Endothelial cell of umbilical vein (primary cell): Measurements from ENCODE around the gene CTF1. TPM values are rescaled to one million over a fixed set of nuclear protein-coding genes. Genes with fewer than 3 reads are reported as not detected.

ENCODE experiments used
- BruUV-seq: library from RNA; stranded (reverse); fragments of 400-500 nt; replicated peaks from 2 replicates; lab custom pipeline; 2021; lab: Mats Ljungman, UMichigan
- CTCF ChIA-PET: fragments of 300-600, 350-600 bp; sonication (Branson Sonifier 250); formaldehyde crosslinking; loops from one replicate; lab custom pipeline; 2021; ENCODE audit warnings: antibody characterized with exemption, inconsistent platforms; lab: Charles Lee
- POLR2A ChIA-PET: fragments of 300-600, 350-600 bp; sonication (Branson Sonifier 250); formaldehyde crosslinking; loops from one replicate; lab custom pipeline; 2021; ENCODE audit warnings: antibody characterized with exemption, inconsistent platforms; lab: Charles Lee
- DNase-seq: peaks from one replicate; pipeline ENCODE4 v3.0.0-alpha.2; 2011; ENCODE audit warnings: low read depth, low spot score
- FAIRE-seq: peaks from 2 replicates; lab custom pipeline; 2011; peaks lifted over from hg19 to GRCh38; lab: Jason Lieb, UNC
- H2AFZ ChIP-seq: 2 replicates; pipeline ENCODE4 v1.6.0; 2012; ENCODE audit warnings: low read depth, low read length, control low read depth, inconsistent platforms
- H3K27ac ChIP-seq: 2 replicates; pipeline ENCODE4 v1.5.1; 2011; ENCODE audit warnings: low read depth, mild to moderate bottlenecking, control low read depth, low read length, moderate library complexity; ENCODE audit not compliant: insufficient read depth
- H3K27me3 ChIP-seq, 2 experiments: 2 replicates each; pipeline versions ENCODE4 v1.6.0 to v1.6.1; 2011; ENCODE audit warnings: low read length in 2 of 2, mixed read lengths in 1 of 2; ENCODE audit not compliant: control insufficient read depth in 2 of 2, insufficient read depth in 2 of 2
- H3K36me3 ChIP-seq, 2 experiments: 2 replicates in 1 of 2; 3 replicates in 1 of 2; pipeline ENCODE4 v1.5.1; 2011; ENCODE audit warnings: low read length in 2 of 2, mild to moderate bottlenecking in 1 of 2, moderate library complexity in 1 of 2; ENCODE audit not compliant: control insufficient read depth in 2 of 2, insufficient read depth in 2 of 2; ENCODE audit errors: extremely low read depth in 1 of 2
- H3K4me1 ChIP-seq: 3 replicates; pipeline ENCODE4 v1.5.1; 2011; ENCODE audit warnings: mild to moderate bottlenecking, low read length; ENCODE audit not compliant: control insufficient read depth, insufficient read depth; ENCODE audit errors: extremely low read depth
- H3K4me2 ChIP-seq: 2 replicates; pipeline ENCODE4 v1.6.1; 2011; ENCODE audit warnings: low read length, control low read depth, mixed read lengths; ENCODE audit not compliant: insufficient read depth
- H3K4me3 ChIP-seq, 3 experiments: fragments of 200-600 bp in 1 of 3; sonication (generic), shearing (Covaris generic) in 1 of 3; replicated peaks in 1 of 3; 2 replicates each; pipeline ENCODE4 v1.5.1; 2011 to 2016; ENCODE audit warnings: control low read depth in 3 of 3, low read length in 3 of 3, mild to moderate bottlenecking in 2 of 3, inconsistent platforms in 1 of 3, low read depth in 1 of 3, moderate library complexity in 1 of 3; ENCODE audit not compliant: insufficient read depth in 1 of 3
- H3K79me2 ChIP-seq: 2 replicates; pipeline ENCODE4 v1.6.0; 2012; ENCODE audit warnings: low read length, inconsistent platforms; ENCODE audit not compliant: control insufficient read depth, insufficient read depth
- H3K9ac ChIP-seq: replicated peaks from 2 replicates; pipeline ENCODE3; 2011; ENCODE audit warnings: low read length, control low read depth; ENCODE audit not compliant: insufficient read depth; ENCODE audit errors: extremely low read depth
- H3K9me1 ChIP-seq: replicated peaks from 3 replicates; pipeline ENCODE4 v1.6.0; 2011; ENCODE audit warnings: mild to moderate bottlenecking, low read length; ENCODE audit not compliant: control insufficient read depth, insufficient read depth; ENCODE audit errors: extremely low read depth
- H3K9me3 ChIP-seq: replicated peaks from 2 replicates; pipeline ENCODE4 v1.5.1; 2012; ENCODE audit warnings: low read length, inconsistent platforms; ENCODE audit not compliant: control insufficient read depth, insufficient read depth
- H4K20me1 ChIP-seq: replicated peaks from 2 replicates; pipeline ENCODE3; 2011; ENCODE audit warnings: mild to moderate bottlenecking, low read length; ENCODE audit not compliant: control insufficient read depth, insufficient read depth; ENCODE audit errors: extremely low read depth
- EZH2 ChIP-seq: IDR thresholded peaks from 2 replicates; pipeline ENCODE4 v1.6.1; 2012; ENCODE audit warnings: borderline replicate concordance, low read depth, mild to moderate bottlenecking, moderate library complexity, low read length, inconsistent platforms; ENCODE audit not compliant: severe bottlenecking
- FOS ChIP-seq: IDR thresholded peaks from 2 replicates; pipeline ENCODE4 v1.6.1; 2011; ENCODE audit warnings: mild to moderate bottlenecking, low read length, moderate library complexity, borderline replicate concordance; ENCODE audit not compliant: insufficient read depth
- GATA2 ChIP-seq: IDR thresholded peaks from 2 replicates; pipeline ENCODE4 v1.7.0; 2011; ENCODE audit warnings: low read depth, mild to moderate bottlenecking, moderate library complexity, mixed read lengths, low read length; ENCODE audit not compliant: insufficient read length, insufficient read depth
- JUN ChIP-seq: IDR thresholded peaks from 2 replicates; pipeline ENCODE4 v1.6.1; 2011; ENCODE audit warnings: borderline replicate concordance, low read depth; ENCODE audit not compliant: insufficient read length, insufficient read depth
- MYC ChIP-seq: IDR thresholded peaks from one replicate; pipeline ENCODE4 v1.6.1; 2011; ENCODE audit warnings: mild to moderate bottlenecking, low read depth, low read length
- POLR2A ChIP-seq: IDR thresholded peaks from 2 replicates; pipeline ENCODE4 v1.6.1; 2012; ENCODE audit warnings: low read depth, mild to moderate bottlenecking, control low read depth, low read length
- POLR2AphosphoS5 ChIP-seq: IDR thresholded peaks from 2 replicates; pipeline ENCODE4 v1.6.1; 2012; ENCODE audit warnings: low read depth, mild to moderate bottlenecking, control low read depth, low read length, moderate library complexity; ENCODE audit not compliant: insufficient read depth
- dilution Hi-C: fragments of 300-500 bp; cut with MboI; formaldehyde crosslinking; loops from one replicate; pipeline ENCODE4 v1.15.0; 2019; ENCODE audit warnings: low sequenced_read_pairs; ENCODE audit not compliant: extremely low pct_ligation_motif_present
- intact Hi-C: fragments of 100-400 bp; cut with micrococcal nuclease; formaldehyde crosslinking; loops from one replicate; pipeline ENCODE4 v1.10.0; 2022
- polyA plus RNA-seq, 4 experiments: library from polyadenylated mRNA; depleted of rRNA in 3 of 4; stranded (reverse) in 3 of 4; unstranded in 1 of 4; fragments of >200 nt; gene quantifications; 2 replicates each; pipeline versions ENCODE4 v1.2.1 to v1.2.3, GENCODE V29; 2011 to 2012; ENCODE audit warnings: missing spikeins in 1 of 4
- total RNA-seq: library from RNA; stranded (reverse); gene quantifications from 2 replicates; pipeline ENCODE4 v1.2.3, GENCODE V29; 2021
- TF ChIP-seq, protein P1 (sequence below): IDR thresholded peaks from 2 replicates; pipeline ENCODE4 v1.6.1; 2011; ENCODE audit not compliant: insufficient read depth, insufficient read length
- TF ChIP-seq, protein P2 (sequence below), 2 donors: IDR thresholded peaks; 1 replicate in 1 of 2; 2 replicates in 1 of 2; pipeline ENCODE4 v1.5.1; 2011; ENCODE audit warnings: low read length in 2 of 2, mild to moderate bottlenecking in 2 of 2, moderate library complexity in 2 of 2, control low read depth in 1 of 2, inconsistent platforms in 1 of 2, low read depth in 1 of 2; ENCODE audit not compliant: insufficient read depth in 1 of 2; ENCODE audit errors: extremely low read depth in 1 of 2

The CTF1 gene
- total and polyA plus RNA-seq, 2 donors (not counting 3 experiments of a cell fraction or from before 2014, with no cell fraction given): 1.5 to 4.7 TPM

DNA sequence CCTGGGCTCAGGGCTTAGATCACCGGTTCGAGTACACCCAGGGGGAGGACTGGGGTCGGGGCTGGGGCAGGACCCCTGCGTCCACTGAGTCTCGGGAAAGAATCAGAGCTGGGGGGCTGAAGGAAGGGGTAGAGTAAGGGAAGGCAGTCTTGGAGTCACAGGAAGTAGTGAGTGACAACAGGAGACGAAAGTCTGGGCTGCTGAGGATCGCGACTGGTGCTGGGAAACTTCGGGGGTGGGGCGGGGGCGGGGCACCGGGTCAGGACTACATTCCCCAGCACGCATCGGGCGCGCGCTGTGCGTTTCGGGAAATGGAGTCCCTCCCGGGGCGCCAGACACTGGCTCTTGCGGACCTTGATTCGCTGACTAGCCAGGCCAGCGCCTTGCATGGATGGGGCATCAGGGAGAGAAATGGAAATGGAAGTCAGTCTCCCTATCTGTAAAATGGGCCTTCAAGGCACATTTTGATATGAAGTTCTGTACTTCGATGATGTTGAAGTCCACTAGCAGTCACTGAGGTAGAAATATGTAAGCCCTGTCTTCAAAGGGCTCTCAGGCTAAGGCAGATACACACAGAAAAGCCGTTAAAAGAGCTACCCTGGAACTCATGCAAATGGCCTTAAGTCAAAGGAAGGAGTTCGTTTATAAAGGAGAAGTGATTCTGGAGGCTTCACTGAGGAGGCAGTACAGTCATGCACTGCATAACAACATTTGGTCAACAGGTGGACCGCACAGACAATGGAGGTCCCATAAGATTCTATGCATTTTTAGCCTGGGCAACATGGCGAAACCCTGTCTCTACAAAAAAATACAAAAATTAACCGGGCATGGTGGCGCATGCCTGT lies 697 bp downstream of the CTF1 start:
- peak; percentile 84 for FAIRE-seq
- H3K36me3 ChIP-seq: no peaks in the 10 kb centered on the region
- H3K9me1 ChIP-seq: no peaks in the 10 kb centered on the region
- no TSS peak for BruUV-seq
- peak overlapping the region; percentile 24 to 44 (median 27) for H3K4me3 ChIP-seq
- TF ChIP-seq, protein P1, sequence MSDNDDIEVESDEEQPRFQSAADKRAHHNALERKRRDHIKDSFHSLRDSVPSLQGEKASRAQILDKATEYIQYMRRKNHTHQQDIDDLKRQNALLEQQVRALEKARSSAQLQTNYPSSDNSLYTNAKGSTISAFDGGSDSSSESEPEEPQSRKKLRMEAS: no peak
- TF ChIP-seq FOS (no peak), MYC (no peak), POLR2A (no peak), JUN (no peak), GATA2 (no peak), POLR2AphosphoS5 (peak; percentile 41), EZH2 (no peak)
- TF ChIP-seq, protein P2, sequence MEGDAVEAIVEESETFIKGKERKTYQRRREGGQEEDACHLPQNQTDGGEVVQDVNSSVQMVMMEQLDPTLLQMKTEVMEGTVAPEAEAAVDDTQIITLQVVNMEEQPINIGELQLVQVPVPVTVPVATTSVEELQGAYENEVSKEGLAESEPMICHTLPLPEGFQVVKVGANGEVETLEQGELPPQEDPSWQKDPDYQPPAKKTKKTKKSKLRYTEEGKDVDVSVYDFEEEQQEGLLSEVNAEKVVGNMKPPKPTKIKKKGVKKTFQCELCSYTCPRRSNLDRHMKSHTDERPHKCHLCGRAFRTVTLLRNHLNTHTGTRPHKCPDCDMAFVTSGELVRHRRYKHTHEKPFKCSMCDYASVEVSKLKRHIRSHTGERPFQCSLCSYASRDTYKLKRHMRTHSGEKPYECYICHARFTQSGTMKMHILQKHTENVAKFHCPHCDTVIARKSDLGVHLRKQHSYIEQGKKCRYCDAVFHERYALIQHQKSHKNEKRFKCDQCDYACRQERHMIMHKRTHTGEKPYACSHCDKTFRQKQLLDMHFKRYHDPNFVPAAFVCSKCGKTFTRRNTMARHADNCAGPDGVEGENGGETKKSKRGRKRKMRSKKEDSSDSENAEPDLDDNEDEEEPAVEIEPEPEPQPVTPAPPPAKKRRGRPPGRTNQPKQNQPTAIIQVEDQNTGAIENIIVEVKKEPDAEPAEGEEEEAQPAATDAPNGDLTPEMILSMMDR (IDR thresholded peaks at IDR 0.05; ENCODE audit: extremely low read depth in 1 of 2, insufficient read depth in 1 of 2, low read depth in 1 of 2, low read length in 2 of 2): no peak
- DNase-seq: peak; percentile 86
- H3K27ac ChIP-seq: peak overlapping the region; percentile 69
- H4K20me1 ChIP-seq: no peaks in the 10 kb centered on the region
- intact Hi-C loops (loop anchor here (1.0 kb wide), 2 partner anchors 25 to 53 kb away; no protein-coding TSS in a partner anchor), dilution Hi-C loops (no loop called here)
- peak overlapping the region; percentile 62 for H2AFZ ChIP-seq
- ChIA-PET CTCF (interaction anchor here (1.0 to 3.4 kb wide), 2 partner anchors 26 to 52 kb away, joined by 3 to 18 read pairs; partner anchors contain the start of gene FBXL19), POLR2A (no interaction called here)
- peak overlapping the region; percentile 66 for H3K9ac ChIP-seq
- no peaks in the 10 kb centered on the region for H3K27me3 ChIP-seq
- H3K9me3 ChIP-seq: no peaks in the 10 kb centered on the region
- H3K4me1 ChIP-seq: peaks cover 17% of the 10 kb centered on the region
- H3K79me2 ChIP-seq: peaks cover 9% of the 10 kb centered on the region
- peak overlapping the region; percentile 44 for H3K4me2 ChIP-seq
